ENCODE measurements around the gene CDC40.

- TF ChIP-seq, protein P1, sequence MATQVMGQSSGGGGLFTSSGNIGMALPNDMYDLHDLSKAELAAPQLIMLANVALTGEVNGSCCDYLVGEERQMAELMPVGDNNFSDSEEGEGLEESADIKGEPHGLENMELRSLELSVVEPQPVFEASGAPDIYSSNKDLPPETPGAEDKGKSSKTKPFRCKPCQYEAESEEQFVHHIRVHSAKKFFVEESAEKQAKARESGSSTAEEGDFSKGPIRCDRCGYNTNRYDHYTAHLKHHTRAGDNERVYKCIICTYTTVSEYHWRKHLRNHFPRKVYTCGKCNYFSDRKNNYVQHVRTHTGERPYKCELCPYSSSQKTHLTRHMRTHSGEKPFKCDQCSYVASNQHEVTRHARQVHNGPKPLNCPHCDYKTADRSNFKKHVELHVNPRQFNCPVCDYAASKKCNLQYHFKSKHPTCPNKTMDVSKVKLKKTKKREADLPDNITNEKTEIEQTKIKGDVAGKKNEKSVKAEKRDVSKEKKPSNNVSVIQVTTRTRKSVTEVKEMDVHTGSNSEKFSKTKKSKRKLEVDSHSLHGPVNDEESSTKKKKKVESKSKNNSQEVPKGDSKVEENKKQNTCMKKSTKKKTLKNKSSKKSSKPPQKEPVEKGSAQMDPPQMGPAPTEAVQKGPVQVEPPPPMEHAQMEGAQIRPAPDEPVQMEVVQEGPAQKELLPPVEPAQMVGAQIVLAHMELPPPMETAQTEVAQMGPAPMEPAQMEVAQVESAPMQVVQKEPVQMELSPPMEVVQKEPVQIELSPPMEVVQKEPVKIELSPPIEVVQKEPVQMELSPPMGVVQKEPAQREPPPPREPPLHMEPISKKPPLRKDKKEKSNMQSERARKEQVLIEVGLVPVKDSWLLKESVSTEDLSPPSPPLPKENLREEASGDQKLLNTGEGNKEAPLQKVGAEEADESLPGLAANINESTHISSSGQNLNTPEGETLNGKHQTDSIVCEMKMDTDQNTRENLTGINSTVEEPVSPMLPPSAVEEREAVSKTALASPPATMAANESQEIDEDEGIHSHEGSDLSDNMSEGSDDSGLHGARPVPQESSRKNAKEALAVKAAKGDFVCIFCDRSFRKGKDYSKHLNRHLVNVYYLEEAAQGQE (IDR thresholded peaks at IDR 0.05; ENCODE audit: insufficient replicate concordance, low read depth): no peak
- TF ChIP-seq, protein P2, sequence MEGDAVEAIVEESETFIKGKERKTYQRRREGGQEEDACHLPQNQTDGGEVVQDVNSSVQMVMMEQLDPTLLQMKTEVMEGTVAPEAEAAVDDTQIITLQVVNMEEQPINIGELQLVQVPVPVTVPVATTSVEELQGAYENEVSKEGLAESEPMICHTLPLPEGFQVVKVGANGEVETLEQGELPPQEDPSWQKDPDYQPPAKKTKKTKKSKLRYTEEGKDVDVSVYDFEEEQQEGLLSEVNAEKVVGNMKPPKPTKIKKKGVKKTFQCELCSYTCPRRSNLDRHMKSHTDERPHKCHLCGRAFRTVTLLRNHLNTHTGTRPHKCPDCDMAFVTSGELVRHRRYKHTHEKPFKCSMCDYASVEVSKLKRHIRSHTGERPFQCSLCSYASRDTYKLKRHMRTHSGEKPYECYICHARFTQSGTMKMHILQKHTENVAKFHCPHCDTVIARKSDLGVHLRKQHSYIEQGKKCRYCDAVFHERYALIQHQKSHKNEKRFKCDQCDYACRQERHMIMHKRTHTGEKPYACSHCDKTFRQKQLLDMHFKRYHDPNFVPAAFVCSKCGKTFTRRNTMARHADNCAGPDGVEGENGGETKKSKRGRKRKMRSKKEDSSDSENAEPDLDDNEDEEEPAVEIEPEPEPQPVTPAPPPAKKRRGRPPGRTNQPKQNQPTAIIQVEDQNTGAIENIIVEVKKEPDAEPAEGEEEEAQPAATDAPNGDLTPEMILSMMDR (IDR thresholded peaks at IDR 0.05; ENCODE audit: insufficient read depth, low read length): no peak
- TF ChIP-seq POLR2AphosphoS5 (IDR thresholded peaks at IDR 0.05; ENCODE audit: low read depth): no peak
Measured at GRCh38 chr6:110201151-110201884, 21.1 kb downstream of the CDC40 start.

Data from HL-60 (cell line).